Testis (tissue), 2 donors: ENCODE data around the gene KRTAP5-5.

Experiments used
- CTCF ChIP-seq, 3 experiments: fragments of 450-650 bp in 2 of 3; fragments of 200-600 bp in 1 of 3; sonication (generic) in 1 of 3; IDR thresholded peaks; one replicate each; pipeline ENCODE4 v1.5.1; 2016 to 2019; ENCODE audit warnings: antibody characterized with exemption in 3 of 3, mild to moderate bottlenecking in 2 of 3, moderate library complexity in 1 of 3
- POLR2A ChIP-seq: fragments of 450-650 bp; IDR thresholded peaks from one replicate; pipeline ENCODE4 v1.6.1; 2017; ENCODE audit warnings: antibody characterized with exemption, mild to moderate bottlenecking, moderate library complexity

- TF ChIP-seq POLR2A: no peak
- TF ChIP-seq CTCF (IDR thresholded peaks at IDR 0.05): no peak
These were observed 36.9 kb upstream of the KRTAP5-5 start for GRCh38 chr11:1592628-1593027.
